Stimulated activated CD8-positive, alpha-beta memory T cell treated with anti-CD3 and anti-CD28 coated beads, Interleukin-15, amount 100 ng/mL, for 48 hours (primary cell): ENCODE results near the gene MBLAC1.

ENCODE experiments used
- DNase-seq, 2 donors: peaks; one replicate each; pipeline ENCODE4 v3.0.0-alpha.2; 2020; ENCODE audit warnings: low read depth in 2 of 2

The MBLAC1 gene

DNA sequence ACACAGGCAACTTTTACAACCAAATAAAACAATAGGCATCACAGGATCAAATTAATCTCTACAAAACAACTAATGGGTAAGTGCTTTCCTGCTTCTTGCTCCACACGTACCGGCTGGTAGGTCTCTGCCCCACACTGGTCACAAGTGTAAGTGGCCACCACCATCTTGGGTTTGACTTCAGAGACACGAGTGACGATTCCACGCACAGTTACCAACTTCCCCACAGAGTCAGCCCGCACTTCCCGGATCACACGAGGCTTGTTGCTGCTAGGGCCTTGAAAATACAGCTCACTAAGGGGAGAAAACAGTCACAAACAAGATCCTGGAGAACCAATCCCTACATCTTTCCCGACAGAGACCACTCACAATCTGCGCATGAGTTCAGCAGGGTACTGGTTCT lies 27.9 kb upstream of the MBLAC1 start:
- DNase-seq, result no peak

DNA sequence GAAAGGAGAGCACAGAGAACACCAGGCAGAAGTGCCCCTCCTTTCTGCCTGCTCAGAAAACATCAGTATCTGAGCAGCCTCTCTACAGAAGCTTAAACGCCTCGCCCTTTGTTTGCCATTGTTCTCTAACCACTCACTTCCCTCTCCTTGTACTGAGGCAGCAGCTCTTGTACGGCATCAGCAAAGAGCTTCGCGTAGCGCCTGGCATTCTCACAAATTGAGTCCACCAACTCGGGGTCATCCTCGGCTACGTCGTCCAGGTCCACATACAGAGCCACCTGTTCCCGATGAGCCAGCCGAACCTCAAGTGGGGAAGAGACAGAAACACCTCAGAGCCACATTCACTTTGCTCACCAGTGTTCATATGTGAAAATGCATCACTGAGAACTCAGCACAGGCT lies 27.3 kb upstream of the MBLAC1 start:
- no peak for DNase-seq

DNA sequence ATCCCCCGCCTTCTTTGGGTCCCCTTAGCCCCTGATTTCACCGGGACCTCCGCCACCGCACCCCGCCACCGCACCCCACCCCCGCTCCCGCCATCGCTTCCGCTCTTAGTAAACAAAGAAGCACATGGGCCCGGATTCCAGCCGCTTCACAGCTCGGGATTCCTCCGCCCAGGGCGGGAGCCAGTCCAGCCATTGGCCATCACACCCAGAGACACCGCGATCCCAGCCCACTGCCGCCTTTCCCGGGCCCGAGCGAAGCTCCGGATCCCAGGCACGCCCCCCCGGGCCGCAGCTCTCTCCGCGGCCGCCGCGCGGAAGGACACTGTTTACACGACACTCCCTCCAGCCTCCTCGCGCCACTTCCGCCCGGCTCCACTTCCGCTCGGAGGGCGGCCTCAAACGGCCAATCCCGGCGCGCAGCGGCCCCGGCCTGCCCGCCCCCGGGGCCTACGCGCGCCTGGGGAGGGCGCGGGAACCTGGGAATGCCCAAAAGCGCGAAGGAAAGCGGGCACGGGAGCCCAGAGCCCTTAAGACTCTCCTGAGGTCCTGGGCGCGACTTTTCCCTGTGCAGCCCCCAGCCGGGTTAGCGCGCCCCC lies 26.2 kb upstream of the MBLAC1 start:
- DNase-seq, result peak; percentile 83 to 85

DNA sequence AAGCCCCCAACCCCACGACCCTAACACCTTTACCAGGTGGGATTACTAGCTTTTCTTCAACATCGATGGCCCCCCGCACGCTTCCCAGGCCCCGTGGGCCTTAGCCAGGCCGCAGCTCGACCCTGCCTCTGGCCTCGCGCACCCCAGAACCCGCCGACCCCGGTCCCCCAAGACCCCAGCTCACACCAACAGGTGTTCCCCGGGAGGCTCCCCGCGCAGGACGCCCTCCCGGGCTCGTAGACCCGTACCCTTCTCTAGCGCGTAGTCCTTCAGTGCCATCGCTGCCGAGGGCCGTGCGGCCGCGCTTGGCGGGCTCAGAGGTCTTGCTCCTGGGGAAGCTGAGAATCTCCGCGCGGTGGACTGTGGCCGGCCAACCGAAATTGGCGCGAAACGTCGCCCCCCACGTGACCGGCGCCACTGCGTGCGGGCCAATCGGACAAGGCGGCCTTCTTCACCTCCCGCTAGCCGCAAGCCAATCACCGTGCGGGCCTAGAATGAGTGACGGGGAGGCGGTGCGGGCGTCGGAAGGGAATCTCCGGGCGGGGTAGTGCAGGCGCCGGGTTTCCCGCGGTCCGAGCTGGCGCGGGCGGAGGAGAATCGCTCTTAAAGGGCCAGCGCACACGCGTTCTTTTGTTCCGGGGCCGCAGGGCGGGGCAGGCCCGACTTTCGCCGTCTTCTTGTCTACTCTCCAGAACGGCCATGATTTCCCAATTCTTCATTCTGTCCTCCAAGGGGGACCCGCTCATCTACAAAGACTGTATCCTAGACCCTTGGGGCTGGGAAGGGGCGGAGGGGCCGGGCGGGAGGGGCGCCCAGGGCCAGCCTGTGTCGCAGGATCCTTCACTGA lies 25.5 kb upstream of the MBLAC1 start, which contains the start of the genes AP4M1 and MCM7:
Gene AP4M1 (plus strand): TSS at position 628 of the 847 bp plus-strand sequence. CDS start 72 bp downstream, at position 700.
Gene MCM7 (minus strand): TSS at position 382 of the 847 bp plus-strand sequence. CDS start 103 bp downstream, at position 279.
- peak; percentile 98 to 99 for DNase-seq

DNA sequence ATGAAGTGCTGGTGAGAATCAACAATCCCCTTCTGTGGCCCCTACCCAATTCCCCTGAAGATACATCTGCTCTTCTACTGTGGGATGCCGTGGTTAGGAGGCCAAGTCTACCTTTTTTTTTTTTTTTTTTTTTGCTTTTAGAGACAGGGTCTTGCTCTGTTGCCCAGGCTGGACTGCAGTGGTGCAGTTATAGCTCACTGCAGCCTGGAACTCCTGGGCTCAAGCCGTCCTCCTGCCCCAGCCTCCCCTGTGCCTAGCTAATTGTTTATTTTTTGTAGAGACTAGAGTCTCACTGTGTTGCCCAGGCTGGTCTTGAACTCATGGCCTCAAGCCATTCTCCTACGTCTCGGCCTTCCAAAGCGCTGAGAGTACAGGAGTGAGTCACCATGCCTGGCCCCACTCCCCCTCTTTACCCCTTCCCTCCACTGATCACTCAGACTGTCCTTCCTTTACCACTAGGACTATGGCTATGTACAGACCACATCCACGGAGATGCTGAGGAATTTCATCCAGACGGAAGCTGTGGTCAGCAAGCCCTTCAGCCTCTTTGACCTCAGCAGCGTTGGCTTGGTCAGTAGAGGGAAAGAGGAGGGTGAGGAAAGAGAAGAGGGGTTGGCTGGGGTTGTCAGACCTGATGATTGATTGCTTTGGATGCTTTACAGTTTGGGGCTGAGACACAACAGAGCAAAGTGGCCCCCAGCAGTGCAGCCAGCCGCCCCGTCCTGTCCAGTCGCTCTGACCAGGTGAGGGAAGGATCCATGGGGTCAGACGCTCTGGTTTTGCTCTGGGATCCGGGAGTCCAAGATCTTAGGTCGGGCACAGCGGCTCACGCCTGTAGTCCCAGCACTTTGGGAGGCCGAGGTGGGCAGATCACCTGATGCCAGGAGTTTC lies 23.6 kb upstream of the MBLAC1 start:
- DNase-seq, result no peak

DNA sequence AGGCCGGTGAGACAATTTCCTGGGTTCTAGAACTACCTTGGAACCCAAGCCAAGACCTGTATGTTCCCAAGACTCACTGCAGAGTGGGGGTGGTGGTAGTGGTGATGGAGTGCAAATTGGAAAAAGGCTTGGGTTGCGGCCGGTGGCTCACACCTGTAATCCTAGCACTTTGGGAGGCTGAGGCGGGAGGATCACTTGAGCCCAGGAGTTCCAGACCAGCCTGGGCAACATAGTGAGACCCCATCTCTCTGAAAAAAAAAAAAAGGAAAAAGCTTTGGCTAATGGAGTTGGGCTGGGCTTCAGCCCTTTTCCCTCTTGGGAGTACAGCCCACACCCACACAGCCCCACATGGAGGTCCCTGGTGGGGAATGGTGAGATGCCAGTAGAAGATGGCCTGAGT lies 21.2 kb upstream of the MBLAC1 start:
- no peak for DNase-seq

DNA sequence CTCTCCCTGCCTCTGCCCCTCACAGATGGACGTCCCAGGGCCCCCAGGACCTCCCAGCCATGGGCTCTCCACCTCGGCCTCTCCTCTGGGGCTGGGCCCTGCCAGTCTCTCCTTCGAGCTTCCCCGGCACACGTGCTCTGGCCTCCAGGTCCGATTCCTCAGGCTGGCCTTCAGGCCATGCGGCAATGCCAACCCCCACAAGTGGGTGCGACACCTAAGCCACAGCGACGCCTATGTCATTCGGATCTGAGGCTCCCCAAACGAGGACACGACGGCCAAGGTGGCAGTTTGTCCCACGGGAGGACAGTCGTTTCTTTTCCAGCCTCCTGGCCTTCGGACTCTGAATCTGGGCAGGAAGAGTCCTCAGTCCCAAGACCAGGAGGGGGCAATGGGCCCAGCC lies 20.1 kb upstream of the MBLAC1 start:
- no peak for DNase-seq

DNA sequence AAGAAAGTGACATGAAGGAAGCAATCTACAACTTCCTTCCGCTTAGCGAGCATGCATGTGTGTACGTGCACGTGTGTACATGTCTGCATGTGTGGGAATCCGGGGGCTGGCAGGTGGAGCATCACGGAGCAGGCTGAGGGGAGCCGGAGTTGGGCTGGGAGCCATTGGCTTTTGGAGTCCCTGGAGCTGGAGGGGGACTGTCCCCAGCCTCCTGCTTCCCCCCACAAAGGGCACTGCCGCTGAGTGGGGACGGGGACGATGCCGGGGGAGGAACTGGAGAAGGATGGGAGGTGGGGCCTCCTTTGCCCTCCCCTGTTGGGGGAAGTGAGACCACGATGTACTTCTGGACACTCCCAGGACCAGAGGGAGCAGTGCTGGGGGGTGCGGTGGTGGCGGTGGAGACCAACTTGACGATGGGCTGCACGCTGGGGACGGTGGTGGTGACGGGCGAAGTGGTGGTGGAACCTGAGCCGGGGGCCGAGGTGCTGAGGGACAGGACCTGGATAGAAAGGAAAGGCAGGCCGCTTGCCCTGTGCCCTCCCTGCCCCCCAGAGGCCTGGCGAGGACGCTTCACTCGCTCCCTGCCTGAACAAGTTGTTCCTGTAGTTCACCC lies 19.5 kb upstream of the MBLAC1 start:
- no peak for DNase-seq

DNA sequence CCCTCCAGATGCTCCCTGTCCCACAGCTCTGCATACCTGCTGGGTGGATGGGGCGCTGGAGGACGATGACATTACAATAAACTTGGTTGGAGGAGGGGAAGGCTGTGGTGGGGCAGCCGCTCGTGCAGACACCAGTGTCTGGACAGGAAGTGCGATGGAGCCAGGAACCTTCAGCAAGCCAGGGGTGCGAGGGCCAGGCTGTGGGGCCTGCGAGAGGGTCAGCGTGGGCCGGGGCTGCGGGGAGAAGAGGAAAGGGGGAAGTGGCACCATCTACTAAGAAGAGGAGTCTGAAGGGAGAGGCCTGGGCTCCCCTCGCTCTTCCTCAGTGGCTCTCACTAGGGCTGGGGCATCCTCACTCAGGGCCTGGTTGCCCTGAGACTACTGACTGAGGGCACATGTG lies 18.9 kb upstream of the MBLAC1 start:
- DNase-seq, result no peak

DNA sequence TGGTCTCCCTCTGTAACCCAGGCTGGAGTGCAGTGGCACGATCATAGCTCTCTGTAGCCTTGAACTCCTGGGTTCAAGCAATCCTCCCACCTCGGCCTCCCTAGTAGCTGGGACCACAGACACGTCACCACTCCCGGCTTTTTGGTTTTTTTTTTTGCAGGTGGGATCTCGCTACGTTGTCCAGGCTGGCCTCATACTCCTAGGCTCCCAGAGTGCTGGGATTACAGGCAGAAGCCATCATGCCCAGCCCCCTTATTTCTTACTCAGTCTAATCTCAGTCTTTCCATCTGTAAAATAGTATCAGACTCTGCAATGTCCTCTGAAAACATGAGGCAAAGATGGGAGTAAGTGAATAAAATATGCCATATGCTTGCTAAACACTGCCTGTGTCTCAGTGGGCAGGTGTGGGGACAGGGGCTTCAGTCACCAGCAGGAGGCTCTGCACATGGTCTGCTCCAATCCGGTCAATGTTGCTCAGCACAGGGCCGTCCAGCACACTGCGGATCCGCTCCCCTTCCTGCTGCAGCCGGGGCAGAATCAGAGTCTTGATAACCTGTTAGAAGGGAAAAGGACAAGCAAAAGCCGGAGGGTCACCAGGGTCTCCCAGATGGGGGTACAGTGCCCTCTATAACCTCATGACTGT lies 17.1 kb upstream of the MBLAC1 start:
- DNase-seq, result no peak

DNA sequence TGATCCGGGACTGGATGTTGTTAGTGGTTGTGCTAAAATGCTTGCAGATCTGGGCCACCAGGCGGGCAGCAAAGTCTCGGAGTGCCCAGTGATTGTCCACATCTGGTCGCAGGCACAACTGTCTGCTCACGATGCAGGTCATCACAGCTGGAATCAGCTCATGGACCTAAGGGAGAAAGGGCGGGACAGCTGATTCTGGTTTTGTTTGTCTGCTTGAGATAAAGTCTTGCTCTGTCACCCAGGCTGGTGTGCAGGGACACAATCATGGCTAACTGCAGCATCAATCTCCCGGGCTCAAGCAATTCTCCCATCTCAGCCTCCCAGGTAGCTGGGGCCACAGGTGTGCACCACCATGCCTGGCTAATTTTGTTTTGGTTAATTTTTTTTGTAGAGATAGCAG lies 15.6 kb upstream of the MBLAC1 start:
- no peak for DNase-seq

DNA sequence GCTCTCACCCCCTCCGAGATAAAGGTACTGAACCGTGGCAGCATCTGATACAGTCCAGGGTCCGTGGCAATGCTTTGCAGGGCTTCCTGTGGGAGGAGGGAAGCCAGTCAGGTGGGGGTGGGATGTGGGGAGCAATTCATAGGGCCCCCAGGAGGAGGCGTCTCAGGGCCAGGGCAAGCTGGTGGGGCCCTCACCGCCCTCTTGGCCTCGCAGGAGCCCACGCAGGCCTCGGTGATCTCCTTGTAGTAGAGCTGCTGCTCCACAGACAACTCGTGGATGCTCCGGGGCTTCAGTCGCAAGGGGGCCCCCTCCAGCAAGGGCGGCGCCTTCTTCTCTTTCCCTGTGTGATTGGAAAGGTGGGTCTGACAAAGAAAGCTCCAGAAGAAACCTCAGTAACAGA lies 14.9 kb upstream of the MBLAC1 start:
- no peak for DNase-seq

DNA sequence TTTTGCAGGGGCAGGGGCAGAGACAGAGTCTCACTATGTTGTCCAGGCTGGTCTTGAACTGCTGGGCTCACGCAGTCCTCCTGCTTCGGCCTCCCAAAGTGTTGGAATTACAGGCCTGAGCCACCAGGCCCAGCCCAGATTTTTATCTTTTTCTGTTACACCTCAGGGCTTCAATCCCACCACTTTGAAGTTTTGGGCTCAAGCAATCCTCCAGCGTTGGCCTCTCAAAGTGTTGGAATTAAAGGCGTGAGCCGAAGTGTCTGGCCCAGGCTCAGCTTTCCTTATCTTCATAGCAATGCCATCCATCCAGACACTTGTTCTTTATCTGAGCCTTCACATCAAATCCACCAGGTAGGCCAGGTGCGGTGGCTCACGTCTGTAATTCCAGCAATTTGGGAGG lies 11.7 kb upstream of the MBLAC1 start:
- DNase-seq, result no peak

DNA sequence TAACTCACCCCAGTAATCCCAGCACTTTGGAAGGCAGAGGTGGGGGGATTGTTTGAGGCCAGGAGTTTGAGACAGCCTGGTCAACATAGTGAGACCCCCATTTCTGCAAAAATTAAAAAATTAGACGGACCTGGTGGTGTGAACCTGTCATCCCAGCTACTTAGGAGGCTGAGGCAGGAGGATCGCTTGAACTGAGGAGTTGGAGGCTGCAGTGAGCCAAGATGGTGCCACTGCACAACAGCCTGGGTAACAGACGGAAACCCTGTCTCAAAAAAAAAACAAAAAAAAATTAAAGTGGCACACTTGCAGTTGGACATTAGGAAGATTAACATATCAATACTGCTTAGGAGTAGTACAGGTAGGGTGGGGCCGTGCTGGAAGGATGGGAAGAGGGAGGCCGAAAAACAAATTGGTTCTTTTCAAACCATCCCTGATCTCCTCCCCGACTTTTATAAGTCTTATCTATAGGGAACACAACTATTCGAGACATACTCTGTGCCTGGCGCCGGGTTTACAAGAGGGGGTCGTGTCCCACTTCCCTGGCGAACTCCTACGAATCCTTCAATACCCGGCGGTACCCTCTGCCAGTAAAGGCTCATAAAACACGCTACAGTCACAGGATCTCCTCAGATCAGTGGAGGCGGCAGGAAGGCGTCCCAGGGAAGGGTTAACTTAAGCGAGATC lies 8.2 kb upstream of the MBLAC1 start:
- no peak for DNase-seq

DNA sequence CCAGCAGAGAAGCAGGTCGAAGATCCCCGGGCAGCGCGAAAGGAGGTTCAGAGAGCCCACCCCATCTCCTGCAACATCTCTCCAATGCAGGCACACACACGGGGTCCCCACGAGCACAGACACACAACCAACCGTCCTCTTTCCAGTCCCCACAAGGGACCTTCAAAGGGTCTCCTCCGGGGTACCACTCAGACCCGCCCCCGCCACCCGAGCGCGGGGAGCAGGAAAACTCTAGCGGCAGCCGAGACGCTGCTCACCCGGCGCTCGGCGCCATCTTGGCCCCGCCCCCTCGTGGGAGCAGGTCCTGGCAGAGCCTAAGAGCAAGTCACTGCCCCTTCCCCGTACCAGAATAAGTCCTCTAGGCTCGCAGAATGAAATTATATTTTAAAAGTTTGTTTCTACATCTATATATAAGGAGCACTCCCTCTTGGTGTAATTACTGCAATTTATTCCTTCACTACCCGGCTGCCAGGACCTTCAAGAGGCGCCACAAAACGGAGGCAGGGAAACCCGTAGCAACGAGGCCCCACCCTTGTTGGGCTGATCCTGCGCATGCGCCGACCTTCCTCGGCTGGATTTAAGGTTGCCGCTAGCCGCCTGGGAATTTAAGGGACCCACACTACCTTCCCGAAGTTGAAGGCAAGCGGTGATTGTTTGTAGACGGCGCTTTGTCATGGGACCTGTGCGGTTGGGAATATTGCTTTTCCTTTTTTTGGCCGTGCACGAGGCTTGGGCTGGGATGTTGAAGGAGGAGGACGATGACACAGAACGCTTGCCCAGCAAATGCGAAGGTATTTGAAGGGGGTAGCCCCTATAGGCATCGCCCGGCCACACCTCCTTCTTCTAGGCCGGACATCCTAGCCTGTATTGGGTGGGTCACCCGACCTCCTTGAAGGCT lies 7.4 kb upstream of the MBLAC1 start, which contains the start of the genes CNPY4 and TAF6:
Gene CNPY4 (plus strand): TSS at position 563 of the 898 bp plus-strand sequence. CDS start 111 bp downstream, at position 674.
Gene TAF6 (minus strand): TSS at position 287 of the 898 bp plus-strand sequence. CDS start 5,149 bp downstream, outside the sequence.
- DNase-seq, result peak; percentile 86 to 91

DNA sequence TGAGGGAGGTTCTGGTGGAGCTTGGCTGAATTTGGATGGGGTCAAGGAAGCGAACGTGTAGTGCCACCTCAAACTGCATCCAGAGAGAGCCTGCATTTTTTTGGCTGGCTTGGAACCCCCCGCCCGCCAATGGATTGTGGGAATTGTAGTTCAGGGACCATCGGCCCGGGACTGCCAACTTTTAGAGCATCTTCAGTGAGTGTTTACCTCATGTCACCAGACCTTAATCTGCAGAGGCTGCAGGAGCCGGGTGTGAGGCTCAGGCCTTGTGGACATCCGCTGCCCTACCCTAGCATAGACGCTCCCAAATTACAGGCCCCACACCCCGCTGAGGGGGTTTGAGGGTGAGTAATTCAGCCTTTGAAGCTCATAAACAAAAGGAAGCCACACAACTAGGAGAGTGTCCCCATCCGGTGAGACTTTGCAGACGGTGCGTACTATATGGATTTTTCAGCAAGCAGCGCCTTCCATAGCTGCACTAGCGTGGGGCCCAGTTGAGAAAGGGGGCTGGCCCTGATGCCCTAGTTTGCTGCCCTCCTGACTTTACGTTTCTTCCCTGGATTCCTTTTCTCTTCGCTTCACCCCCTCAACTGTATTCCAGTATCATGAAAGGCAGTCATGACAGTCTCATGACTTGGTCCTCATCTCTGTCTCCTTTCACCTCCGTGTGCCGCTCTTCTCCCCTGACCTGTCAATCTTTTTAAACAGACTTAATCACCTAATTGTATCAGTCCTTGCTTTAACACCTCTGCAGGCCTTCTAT lies 6.6 kb upstream of the MBLAC1 start:
- DNase-seq, result peak; percentile 34 to 49

DNA sequence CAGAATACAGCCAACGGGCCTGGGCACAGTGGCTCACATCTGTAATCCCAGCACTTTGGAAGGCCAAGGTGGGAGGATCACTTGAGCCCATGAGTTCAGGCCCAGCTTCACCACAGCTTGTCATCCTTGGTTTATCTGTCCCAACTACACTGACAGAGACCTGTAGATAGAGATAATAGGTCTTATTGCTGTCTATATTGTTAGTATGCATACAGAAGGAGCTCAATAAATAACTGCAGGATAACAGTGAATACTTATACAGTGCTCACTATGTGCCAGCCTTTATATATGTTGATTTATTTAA lies 6.1 kb upstream of the MBLAC1 start:
- DNase-seq, result no peak

DNA sequence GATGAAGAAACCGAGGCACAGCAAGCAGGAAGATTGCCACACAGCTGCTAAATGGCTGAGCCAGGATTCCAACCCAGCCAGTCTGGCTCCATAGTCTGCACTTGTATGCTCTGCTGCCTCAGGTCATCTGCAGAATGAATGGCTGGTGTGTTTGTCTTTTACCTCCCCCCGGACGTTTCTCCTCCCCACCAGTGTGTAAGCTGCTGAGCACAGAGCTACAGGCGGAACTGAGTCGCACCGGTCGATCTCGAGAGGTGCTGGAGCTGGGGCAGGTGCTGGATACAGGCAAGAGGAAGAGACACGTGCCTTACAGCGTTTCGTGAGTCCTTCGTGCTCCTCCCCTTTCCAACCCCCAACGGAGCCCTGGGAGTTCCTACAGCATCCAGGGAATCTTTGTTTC lies 4.7 kb upstream of the MBLAC1 start:
- DNase-seq, result no peak

DNA sequence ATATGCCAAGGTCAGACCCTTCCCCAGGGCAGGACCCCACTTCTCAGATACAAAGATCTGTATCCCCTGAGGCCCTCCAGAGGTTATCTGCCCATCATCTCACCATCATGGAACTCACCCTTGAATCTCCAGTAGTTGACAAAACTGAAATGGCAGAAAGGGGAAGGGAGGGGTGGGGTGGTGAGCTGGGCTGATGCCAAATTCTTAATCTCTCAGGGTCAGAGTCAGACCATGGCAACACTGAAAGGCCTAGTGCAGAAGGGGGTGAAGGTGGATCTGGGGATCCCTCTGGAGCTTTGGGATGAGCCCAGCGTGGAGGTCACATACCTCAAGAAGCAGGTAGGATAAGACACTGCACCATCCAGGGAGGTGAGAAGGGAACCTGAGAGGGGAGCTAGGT lies 4.2 kb upstream of the MBLAC1 start:
- no peak for DNase-seq
